EH (cell line): ENCODE measurements around the gene C9orf152.
A peak's percentile ranks its signal among the peaks of the same experiment; 100 is the strongest.

Experiments
- DNase-seq: peaks from one replicate; pipeline ENCODE4 v3.0.0-alpha.2; 2015; ENCODE audit warnings: low read depth

The C9orf152 gene

GRCh38 chr9:110180511-110181434 lies 27.2 kb downstream of the C9orf152 start:
- peak; percentile 65 for DNase-seq

DNA sequence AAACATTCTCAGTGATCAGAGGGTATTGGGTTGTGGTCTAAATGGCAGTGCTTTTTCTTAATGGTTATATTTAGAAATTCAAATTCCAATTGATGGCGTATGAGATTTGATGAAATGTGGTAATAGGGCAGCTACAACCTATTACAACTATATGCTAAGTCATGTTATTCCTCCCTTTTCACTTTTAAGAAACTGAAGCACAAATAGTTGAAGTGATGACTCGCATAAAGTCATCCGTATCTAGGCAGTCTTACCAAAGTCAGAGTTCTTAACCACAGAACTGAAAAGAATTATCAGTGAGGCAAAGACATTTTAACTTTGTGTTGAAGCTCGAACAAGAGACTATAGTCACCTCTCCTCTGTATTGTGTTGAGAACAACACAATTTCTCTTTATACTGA lies 28.2 kb downstream of the C9orf152 start:
- DNase-seq, result peak; percentile 67

- no peak for DNase-seq
Observed at GRCh38 chr9:110178281-110178680, 29.7 kb downstream of the C9orf152 start.

- DNase-seq, result no peak
Observed at GRCh38 chr9:110175275-110175968, 32.5 kb downstream of the C9orf152 start.

DNA sequence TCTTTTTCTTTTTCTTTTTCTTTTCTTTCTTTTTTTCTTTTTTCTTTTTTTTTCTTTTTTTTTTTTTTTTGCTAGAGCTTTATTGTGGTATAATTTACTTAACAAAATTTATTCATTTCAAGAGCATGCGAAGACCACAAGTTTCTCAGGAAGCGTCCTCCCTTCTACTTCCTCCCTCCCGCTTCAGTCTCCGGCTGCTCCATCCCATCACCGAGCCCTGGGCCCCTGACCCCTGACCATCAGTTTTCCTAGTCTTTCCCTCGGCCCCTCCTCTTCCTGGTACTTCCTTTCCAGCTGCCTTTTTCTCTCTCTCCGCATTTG lies 34.7 kb downstream of the C9orf152 start:
- DNase-seq, result no peak

DNA sequence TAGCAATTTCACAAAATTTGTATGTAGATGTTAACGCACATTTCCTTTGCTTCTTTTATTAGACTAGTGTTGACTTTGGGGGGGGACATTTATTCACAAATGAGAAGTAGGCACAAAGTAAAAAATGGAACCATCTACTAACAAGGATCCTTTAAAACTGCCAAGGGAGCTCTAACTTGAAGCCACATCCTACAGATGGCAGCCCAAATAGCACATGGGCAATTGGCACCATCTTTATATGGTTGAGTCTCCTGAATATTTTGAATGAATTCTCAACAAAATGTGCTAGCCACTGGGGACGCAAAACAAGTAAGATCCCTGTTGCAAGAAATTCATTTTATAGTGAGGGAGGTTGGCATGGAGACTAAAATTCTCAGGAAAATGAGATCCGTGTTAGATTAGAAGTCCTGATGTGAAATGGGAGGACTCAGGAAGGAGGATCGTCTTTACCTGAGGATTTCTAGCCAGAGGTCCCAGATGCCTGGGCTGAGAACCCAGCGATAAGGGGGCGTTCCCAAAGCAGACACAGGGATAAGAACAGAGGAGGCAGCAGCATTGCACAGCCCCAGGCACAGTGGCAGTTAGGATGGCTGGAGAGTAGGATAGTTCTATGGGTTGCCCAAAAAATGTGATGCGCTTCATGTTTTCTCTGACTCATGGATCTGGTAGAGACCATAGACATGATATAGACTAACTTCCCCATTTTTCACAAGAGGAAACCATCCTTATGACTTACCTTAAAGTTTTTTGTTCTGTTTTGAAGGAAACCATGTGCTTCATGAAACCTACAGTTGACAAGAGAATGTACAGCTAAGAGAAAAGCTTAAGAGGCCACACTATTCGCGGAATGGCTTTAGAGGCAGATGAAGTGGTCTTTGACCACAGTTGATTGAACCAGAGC lies 37.4 kb downstream of the C9orf152 start:
- no peak for DNase-seq

- DNase-seq, result no peak
Observed at GRCh38 chr9:110168486-110168885, 39.5 kb downstream of the C9orf152 start.

DNA sequence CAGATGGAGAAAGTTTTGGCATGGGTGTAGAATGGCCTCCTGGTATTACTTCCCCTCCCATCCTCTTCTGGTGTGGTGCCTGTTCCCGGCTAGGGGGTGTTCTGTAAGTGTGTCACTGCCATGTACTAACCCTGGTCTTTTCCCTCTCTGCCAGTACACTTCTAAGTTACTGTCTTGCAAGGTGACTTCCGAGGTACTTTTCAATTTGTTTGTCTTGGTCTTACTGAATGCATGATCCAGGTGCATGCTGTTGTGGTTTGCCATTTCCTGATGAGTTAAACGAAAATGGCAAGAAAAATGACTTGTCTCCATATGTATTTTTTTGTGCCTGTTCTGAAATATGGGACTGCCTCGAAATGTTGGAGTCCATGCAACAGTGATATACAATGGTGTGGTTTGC lies 46.0 kb downstream of the C9orf152 start:
- no peak for DNase-seq

DNA sequence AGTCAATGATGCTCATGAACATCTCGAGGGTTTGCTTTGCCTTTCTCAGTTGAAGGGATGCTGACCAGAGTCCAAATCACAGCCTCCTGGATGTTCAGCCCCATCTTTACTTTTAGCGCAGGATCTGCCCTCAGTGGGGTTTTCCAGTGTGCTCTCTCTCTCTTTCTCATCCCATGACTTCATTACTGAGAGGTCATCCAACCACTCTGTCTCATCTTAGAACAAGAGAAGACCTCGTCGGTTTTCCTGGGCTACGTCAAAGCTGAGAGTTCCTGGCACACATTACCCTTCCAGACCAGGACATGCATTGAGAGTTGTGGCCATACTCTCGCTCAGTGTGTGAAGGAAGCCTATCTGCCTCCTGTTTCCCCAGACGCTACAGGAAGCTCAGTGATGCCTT lies 47.3 kb downstream of the C9orf152 start:
- no peak for DNase-seq

- DNase-seq, result no peak
Observed at GRCh38 chr9:110160123-110160522, 47.8 kb downstream of the C9orf152 start.

DNA sequence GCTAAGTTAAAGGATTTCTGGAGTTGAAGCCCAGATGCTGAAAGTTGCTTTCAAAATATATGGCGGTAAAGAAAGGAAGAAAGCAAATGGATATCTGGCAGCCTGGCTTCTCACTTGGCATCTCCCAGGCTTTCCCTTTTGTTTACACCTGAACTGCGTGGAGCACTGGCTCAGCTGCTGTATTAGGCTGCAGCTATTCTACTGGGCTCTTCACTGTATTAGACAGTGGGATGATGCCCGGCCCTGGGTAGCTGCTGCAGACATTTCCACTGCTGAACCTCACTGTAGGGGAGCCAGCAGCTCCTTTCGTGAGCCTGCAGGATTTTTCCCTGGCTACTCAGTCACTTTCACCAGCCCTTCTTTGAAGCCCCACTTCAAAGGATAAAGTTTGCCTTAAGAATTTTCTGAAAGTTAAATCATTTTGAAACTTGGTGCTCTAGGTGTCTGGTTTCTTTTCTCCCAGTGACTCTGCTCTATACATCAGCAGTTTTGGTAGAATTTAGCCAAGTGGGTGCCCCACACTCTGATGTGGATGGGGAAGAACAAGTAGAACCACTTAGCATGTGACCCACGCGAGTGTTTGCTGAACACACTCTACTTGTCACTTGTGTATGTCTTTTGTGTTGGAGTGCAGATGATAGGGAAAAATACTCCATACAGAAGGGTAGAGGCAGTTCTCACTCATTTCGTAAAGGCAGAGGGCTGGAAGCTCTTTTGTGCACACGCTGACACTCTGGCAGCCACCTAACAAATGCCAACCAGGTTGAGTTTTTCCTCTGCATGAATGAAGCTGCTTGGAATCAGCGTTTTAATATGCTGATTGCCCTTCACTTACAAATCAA lies 49.9 kb downstream of the C9orf152 start:
- no peak for DNase-seq

DNA sequence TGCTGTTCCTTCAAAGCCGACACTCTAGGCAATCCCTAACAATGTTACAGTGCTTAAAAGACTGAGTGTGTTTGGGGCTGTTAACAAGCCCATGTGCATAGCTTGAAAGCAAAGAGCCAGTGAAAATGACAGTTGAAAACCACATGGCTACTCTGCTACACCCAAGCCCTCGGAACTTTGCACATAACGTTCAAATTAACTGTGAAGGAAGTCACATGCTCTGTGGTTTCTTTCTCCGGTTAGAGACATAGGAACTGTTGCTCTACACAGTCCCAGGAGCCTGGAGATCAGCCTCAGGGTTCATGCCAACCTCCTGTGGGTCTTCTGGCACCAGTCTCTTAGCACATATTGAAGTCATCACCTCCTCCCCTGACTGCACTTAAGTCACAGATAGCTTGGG lies 51.1 kb downstream of the C9orf152 start:
- DNase-seq, result peak; percentile 88

GRCh38 chr9:110156416-110156815 lies 51.5 kb downstream of the C9orf152 start:
- DNase-seq, result no peak

DNA sequence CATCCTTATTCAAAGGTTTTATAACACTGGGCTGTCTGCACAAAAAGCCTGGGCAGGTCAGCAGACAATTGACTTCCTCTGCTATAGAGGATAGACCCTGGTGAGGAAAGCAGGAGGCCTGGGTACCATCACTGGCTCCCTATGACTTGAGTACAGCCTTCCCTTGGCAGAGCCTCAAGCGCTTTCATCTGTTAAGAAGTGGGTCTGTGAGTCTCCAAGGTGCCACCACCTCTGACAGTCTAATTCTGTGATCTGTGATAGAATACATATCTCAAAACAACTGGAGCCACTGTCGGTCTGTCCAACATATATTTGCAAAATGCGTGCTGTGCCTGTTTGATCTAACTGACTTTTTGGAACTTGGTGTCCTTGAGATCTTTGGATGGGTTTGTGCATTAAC lies 52.2 kb downstream of the C9orf152 start:
- DNase-seq, result no peak

- DNase-seq, result no peak
Observed at GRCh38 chr9:110153431-110153830, 54.5 kb downstream of the C9orf152 start.

DNA sequence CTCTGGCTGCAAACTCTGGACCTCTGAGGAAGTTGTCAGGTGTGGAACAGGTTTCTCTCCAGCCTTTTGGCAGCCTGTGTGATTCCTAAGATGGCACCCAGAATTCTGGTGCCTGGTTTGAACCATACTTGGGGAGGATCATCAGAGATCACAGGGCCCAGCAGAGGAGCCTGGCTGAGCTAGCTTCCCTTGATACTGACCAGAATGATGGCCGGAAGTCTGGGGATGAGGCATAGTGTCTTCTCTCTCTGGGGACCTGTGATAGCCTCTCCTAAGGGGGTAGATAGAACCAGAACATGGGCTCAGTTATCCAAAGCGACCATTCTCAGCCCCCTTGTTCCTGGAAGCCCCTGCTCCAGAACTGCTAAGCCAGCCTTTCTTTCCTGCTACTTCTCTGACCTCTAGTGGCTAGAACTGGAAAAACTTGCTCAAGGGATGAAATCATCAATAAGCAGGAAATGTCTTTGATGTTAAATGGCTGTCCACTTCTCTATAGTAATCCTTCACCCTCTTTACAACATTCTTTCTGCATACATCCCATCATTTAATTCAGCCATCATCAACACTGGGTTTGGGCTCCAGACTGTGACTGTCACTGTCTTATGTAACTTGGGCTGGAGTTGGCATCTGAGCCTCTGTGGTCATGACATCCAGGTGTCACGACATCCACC lies 55.1 kb downstream of the C9orf152 start:
- peak; percentile 68 for DNase-seq
